HG03442 (cell line): ENCODE results near the gene KRTAP22-1.

ENCODE experiments used
- ATAC-seq: cut with Tn5 transposase; IDR thresholded peaks from one replicate; pipeline ENCODE4 v1.9.1; 2021; ENCODE audit warnings: mild to moderate bottlenecking, moderate library complexity; ENCODE audit not compliant: unreplicated experiment

KRTAP22-1 gene

DNA sequence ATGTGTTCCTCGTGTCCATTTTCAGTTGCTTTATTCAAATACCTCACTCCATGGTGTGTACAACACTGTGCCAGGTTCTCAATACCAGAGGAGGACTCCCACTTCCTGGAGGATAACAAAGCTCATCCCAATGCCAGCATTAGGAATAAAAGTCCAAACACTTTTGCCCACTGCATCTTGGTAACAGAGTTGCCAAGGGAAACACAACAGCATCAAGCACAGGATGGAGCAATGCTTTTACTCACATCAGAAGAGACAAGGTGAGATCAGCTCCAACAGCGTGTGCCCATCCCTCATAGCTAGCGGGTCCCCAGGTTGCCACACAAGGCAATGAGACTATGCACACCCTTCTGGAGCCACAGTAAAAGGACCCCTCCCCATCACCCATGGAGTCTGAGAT, 22.5 kb downstream of the KRTAP22-1 start:
- no peak for ATAC-seq

DNA sequence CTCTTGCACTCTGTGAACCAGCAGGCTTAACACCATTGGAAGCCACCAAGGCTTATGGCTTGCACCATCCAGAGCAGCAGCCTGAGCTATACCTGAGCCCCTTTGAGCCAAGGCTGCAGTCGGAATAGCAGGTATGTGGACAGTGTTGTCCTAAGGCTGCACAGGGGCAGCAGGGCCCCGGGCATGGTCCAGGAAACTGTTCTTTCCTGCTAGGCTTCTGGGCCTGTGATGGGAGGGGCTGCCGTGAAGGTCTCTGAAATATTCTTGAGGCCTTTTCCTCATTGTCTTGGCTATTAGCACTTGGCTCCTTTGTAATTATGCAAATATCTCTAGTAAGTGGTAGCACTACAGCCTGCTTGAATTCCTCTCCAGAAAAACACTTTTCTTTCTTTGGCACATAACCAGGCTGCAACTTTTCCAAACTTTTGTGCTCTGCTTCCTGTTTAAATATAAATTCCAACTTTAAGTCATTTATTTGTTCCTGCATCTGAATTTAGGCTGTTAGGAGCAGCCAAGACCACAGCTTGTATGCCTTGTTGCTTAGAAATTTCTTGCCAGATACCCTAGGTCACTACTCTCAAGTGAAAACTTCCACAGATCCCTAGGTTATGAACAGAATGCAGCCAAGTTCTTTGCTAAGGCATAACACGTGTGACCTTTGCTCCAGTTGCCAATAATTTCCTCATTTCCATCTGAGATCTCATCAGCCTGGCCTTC, 24.7 kb downstream of the KRTAP22-1 start:
- no peak for ATAC-seq

DNA sequence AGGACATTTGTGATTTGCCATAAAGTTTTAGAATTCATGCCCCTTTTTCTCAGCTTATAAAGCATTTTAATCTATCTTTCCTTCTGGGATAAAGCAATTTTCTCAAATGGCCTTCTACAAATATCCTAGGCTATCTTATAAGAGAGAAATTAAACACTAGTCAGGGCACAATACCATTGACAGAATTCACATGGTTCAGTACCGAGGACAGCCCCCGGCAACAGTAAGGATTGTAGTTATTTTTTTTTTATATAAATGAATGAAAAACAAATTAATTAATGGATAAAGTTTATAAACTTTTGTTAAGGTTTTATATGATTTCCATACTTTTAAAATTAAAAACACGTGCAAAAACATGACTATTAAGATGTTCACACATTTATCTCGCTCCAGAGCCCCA, 27.2 kb downstream of the KRTAP22-1 start:
- ATAC-seq, result no peak

- no peak for ATAC-seq
Measured at GRCh38 chr21:30629200-30629599, 28.3 kb downstream of the KRTAP22-1 start.

- ATAC-seq, result no peak
Measured at GRCh38 chr21:30634906-30635305, 34.0 kb downstream of the KRTAP22-1 start, which contains the start of gene KRTAP20-2. TSS of gene KRTAP20-2 (plus strand) at chr21:30635206. CDS start at chr21:30635264, 58 bp downstream.

DNA sequence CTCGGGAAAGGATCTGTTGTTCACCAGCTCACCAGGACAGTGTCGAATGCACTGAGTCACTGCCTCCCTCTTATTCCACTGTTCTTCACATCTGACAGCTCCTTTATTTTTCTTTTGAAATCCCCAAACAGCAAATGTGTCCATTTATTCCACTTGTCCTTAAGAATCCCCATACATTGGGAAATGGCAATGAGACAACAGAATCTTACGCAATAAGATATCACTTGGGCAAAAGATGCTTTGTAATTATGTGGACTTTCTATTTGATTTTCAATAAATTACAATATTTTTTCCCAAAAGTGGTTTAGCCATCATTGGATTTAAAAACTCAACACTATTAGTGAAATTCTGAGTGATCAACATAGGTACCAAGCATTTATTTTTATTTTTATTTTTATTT, 37.8 kb downstream of the KRTAP22-1 start:
- ATAC-seq, result no peak

GRCh38 chr21:30642564-30642963, 41.7 kb downstream of the KRTAP22-1 start, which contains the start of gene KRTAP20-3:
TSS of gene KRTAP20-3 (plus strand) at chr21:30642864.
- ATAC-seq, result no peak

DNA sequence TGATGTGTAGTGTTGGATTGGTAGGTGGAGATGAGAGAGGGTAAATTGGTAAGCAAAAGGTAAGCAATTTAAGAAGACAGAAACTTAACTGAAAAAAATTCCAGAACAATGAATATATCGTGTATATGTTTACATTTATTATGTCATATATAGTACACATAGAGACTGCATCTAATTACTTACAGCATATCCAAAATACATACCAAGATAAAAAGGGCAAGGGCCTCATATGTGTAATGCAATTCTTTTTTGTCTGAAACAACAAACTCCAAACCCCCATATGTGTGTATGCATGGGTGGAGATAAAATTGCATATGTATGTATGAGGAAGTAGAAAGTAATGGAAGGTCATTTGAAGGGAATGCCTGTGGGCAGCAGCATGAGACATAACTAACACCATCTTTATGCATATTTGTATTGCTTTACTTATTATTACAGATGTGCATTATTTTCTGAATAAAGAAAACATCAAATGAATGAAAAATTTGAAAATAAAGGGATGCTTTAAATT, 46.1 kb downstream of the KRTAP22-1 start:
- no peak for ATAC-seq
